Activated naive CD4-positive, alpha-beta T cell treated with anti-CD3 and anti-CD28 coated beads, Interleukin-2, amount 50 U/mL, for 24 hours (primary cell): Measurements from ENCODE around the gene PLXNA1.

Experiments used
- H3K27ac Mint-ChIP-seq: one replicate; pipeline ENCODE4 v1.8.0; 2021; ENCODE audit warnings: mild to moderate bottlenecking, mixed read lengths
- H3K27me3 Mint-ChIP-seq: one replicate; pipeline ENCODE4 v1.8.0; 2021; ENCODE audit warnings: mixed read lengths
- H3K36me3 Mint-ChIP-seq: one replicate; pipeline ENCODE4 v1.8.0; 2021; ENCODE audit warnings: mixed read lengths
- H3K4me1 Mint-ChIP-seq: one replicate; pipeline ENCODE4 v1.8.0; 2021; ENCODE audit warnings: mixed read lengths
- H3K4me3 Mint-ChIP-seq: one replicate; pipeline ENCODE4 v1.8.0; 2021; ENCODE audit warnings: mild to moderate bottlenecking, mixed read lengths
- H3K9me3 Mint-ChIP-seq: one replicate; pipeline ENCODE4 v1.8.0; 2021; ENCODE audit warnings: mixed read lengths

The PLXNA1 gene

GRCh38 chr3:127026036-127026435, 43.1 kb downstream of the PLXNA1 start:
- no peak overlapping the region for H3K27ac Mint-ChIP-seq
- H3K9me3 Mint-ChIP-seq, result no peaks in the 10 kb centered on the region
- H3K27me3 Mint-ChIP-seq, result no peaks in the 10 kb centered on the region
- no peak overlapping the region for H3K4me3 Mint-ChIP-seq
- H3K4me1 Mint-ChIP-seq, result no peaks in the 10 kb centered on the region
- H3K36me3 Mint-ChIP-seq, result no peaks in the 10 kb centered on the region

DNA sequence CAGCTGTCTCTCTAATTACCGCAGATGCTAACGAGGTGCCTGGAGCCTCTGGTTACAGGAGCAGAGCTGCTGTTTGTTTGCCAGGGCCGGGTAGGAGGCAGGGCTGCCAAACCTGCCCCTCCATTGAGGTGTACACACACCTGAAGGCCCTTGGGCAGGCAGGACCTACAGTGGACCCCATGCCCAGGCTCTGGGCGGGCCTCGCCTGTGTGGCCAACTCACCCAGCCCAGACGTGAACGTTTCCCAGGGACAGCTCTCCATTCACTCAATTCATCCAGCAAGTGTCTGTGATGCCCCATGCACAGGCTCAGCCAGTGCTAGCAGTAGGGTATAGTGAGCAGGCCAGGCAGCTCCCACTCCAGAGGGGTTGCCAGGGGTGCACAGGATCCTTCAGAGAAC, 43.7 kb downstream of the PLXNA1 start:
- Mint-ChIP-seq H3K27ac (no peak overlapping the region), H3K4me1 (no peaks in the 10 kb centered on the region), H3K36me3 (no peaks in the 10 kb centered on the region), H3K27me3 (no peaks in the 10 kb centered on the region), H3K4me3 (no peak overlapping the region), H3K9me3 (no peaks in the 10 kb centered on the region)

GRCh38 chr3:127027061-127027735, 44.3 kb downstream of the PLXNA1 start:
- no peaks in the 10 kb centered on the region for H3K4me1 Mint-ChIP-seq
- H3K27me3 Mint-ChIP-seq, result no peaks in the 10 kb centered on the region
- no peaks in the 10 kb centered on the region for H3K36me3 Mint-ChIP-seq
- no peaks in the 10 kb centered on the region for H3K9me3 Mint-ChIP-seq
- no peak overlapping the region for H3K4me3 Mint-ChIP-seq
- H3K27ac Mint-ChIP-seq, result no peak overlapping the region

GRCh38 chr3:127027811-127028548, 45.1 kb downstream of the PLXNA1 start:
- H3K27me3 Mint-ChIP-seq, result no peaks in the 10 kb centered on the region
- H3K4me3 Mint-ChIP-seq, result no peak overlapping the region
- no peaks in the 10 kb centered on the region for H3K36me3 Mint-ChIP-seq
- no peaks in the 10 kb centered on the region for H3K9me3 Mint-ChIP-seq
- no peak overlapping the region for H3K27ac Mint-ChIP-seq
- H3K4me1 Mint-ChIP-seq, result no peaks in the 10 kb centered on the region

- no peak overlapping the region for H3K27ac Mint-ChIP-seq
- H3K9me3 Mint-ChIP-seq, result no peaks in the 10 kb centered on the region
- H3K4me3 Mint-ChIP-seq, result no peak overlapping the region
- no peaks in the 10 kb centered on the region for H3K4me1 Mint-ChIP-seq
- no peaks in the 10 kb centered on the region for H3K36me3 Mint-ChIP-seq
- H3K27me3 Mint-ChIP-seq, result no peaks in the 10 kb centered on the region
Observed at GRCh38 chr3:127028781-127029657, 46.1 kb downstream of the PLXNA1 start.

DNA sequence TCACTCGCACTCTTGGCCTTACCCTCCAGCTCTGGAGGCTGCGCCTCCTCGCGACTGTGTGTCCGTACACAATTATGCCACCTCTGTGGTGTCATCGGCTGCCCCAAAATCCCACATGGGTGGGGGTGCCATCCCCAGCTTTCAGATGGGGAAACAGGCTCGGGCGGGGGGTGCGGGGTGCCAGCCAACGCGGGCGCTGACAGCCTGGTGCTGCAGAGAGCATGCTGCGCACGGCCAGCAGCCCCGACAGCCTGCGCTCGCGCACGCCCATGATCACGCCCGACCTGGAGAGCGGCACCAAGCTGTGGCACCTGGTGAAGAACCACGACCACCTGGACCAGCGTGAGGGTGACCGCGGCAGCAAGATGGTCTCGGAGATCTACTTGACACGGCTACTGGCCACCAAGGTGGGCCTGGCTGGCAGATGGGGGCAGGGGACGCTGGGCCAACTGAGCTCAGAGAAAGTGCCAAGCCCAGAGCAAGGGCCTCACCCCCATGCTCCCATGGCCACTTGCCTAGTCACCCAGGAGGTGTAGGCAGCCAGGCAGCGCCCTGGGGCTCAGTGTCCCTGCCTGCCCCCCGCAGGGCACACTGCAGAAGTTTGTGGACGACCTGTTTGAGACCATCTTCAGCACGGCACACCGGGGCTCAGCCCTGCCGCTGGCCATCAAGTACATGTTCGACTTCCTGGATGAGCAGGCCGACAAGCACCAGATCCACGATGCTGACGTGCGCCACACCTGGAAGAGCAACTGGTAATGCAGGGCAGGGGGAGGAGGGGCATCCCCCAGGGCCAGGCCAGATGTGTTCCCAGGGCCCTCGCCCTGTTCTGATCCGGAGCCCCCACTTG, 47.0 kb downstream of the PLXNA1 start:
- H3K27ac Mint-ChIP-seq, result no peak overlapping the region
- no peaks in the 10 kb centered on the region for H3K4me1 Mint-ChIP-seq
- no peaks in the 10 kb centered on the region for H3K9me3 Mint-ChIP-seq
- H3K4me3 Mint-ChIP-seq, result no peak overlapping the region
- H3K36me3 Mint-ChIP-seq, result no peaks in the 10 kb centered on the region
- H3K27me3 Mint-ChIP-seq, result no peaks in the 10 kb centered on the region

DNA sequence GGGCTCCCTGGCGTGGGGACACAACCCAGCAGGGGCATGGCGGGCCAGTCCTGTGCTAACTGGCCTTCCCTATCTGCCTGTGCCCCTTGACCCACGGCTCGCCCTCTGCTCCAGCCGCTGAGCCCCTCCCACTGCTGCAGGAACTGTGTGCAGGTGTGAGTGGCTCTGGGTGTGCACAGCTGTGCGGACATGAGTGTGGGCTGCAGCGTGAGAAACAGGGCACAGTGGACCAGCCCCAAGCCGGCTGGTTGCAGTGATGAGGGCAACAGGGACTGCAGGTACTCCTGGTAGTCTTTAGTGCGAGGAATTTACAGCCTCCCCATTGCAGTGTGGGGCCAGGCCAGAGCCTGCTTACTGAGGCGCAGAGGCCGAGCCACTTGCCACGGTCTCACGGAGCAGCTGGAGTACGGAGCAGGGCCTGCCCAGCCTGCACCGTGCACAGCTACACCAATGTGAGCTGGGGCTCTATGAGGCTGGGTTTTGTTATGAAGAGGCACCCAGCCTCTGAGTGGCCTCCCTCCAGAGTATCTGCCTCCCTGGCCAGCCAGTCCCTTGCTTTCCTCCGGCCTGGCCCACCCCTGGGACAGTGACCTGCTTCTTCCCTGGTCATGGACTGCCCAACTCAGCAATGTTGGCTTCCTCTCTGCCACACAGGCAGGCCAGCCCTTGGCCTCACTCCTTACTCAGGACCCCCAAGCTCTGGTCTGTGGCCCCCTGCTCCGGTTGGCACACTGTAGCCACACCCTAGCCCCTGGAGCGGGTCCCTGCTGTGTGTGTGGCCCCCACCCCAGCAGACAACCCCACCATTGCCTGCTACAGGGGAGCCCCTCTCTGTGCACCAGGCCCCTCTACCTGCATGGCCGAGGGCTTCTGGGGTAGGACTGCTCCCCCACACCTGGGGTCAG, 47.8 kb downstream of the PLXNA1 start:
- no peaks in the 10 kb centered on the region for H3K9me3 Mint-ChIP-seq
- H3K4me3 Mint-ChIP-seq, result no peak overlapping the region
- no peaks in the 10 kb centered on the region for H3K27me3 Mint-ChIP-seq
- no peak overlapping the region for H3K27ac Mint-ChIP-seq
- no peaks in the 10 kb centered on the region for H3K4me1 Mint-ChIP-seq
- no peaks in the 10 kb centered on the region for H3K36me3 Mint-ChIP-seq

- Mint-ChIP-seq H3K9me3 (no peaks in the 10 kb centered on the region), H3K36me3 (no peaks in the 10 kb centered on the region), H3K27ac (no peak overlapping the region), H3K27me3 (no peaks in the 10 kb centered on the region), H3K4me1 (no peaks in the 10 kb centered on the region), H3K4me3 (no peak overlapping the region)
Observed at GRCh38 chr3:127031413-127031810, 48.5 kb downstream of the PLXNA1 start.

- Mint-ChIP-seq H3K4me3 (no peak overlapping the region), H3K27me3 (no peaks in the 10 kb centered on the region), H3K4me1 (no peaks in the 10 kb centered on the region), H3K36me3 (no peaks in the 10 kb centered on the region), H3K27ac (no peak overlapping the region), H3K9me3 (no peaks in the 10 kb centered on the region)
Observed at GRCh38 chr3:127031845-127032244, 48.9 kb downstream of the PLXNA1 start.

DNA sequence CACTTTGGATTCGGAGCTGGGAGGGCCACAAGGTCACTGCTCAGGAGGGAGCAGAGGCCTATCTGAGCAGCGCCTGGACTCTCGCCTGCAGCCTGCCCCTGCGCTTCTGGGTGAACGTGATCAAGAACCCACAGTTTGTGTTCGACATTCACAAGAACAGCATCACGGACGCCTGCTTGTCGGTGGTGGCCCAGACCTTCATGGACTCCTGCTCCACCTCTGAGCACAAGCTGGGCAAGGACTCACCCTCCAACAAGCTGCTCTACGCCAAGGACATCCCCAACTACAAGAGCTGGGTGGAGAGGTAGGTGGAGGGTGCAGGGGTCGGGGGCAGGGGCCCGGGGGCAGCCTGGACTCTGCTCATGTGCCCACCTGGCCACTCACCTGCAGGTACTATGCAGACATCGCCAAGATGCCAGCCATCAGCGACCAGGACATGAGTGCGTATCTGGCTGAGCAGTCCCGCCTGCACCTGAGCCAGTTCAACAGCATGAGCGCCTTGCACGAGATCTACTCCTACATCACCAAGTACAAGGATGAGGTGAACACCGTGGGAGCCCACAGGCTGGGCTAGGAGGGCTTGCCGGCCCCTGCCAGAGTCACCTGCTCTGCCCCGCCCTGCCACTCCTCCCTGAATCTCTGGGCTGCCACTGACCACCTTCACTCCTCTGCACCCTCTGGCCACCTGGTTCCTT, 49.5 kb downstream of the PLXNA1 start:
- H3K4me1 Mint-ChIP-seq, result no peaks in the 10 kb centered on the region
- no peaks in the 10 kb centered on the region for H3K9me3 Mint-ChIP-seq
- H3K4me3 Mint-ChIP-seq, result no peak overlapping the region
- no peaks in the 10 kb centered on the region for H3K27me3 Mint-ChIP-seq
- H3K27ac Mint-ChIP-seq, result no peak overlapping the region
- no peaks in the 10 kb centered on the region for H3K36me3 Mint-ChIP-seq
